ENCODE results near the gene RTL5.
"Not testable (repeated sequence)": the region's sequence is repeated elsewhere in the genome, so short reads cannot be mapped to it uniquely, and the experiment has no call there.

Gene RTL5

GRCh38 chrX:72131317-72132294 lies at the start of gene RTL5:
Gene RTL5 (minus strand): TSS chrX:72131915.
- peak within 1 kb of the TSS; percentile 51; the same call in 1 of the 2 replicates for H3K27ac ChIP-seq
- TF ChIP-seq CTCF (conservative IDR thresholded peaks at IDR 0.05), result no peak

- TF ChIP-seq CTCF (conservative IDR thresholded peaks at IDR 0.05), result no peak
- peak overlapping the region; percentile 86 for H3K27ac ChIP-seq
These were observed 48.8 kb upstream of the RTL5 start for GRCh38 chrX:72180539-72180938.

- no peak overlapping the region for H3K27ac ChIP-seq
- TF ChIP-seq CTCF (conservative IDR thresholded peaks at IDR 0.05), result no peak
These were observed 45.3 kb upstream of the RTL5 start for GRCh38 chrX:72176981-72177380.

GRCh38 chrX:72176289-72176688 lies 44.6 kb upstream of the RTL5 start:
- not testable (repeated sequence) for H3K27ac ChIP-seq

GRCh38 chrX:72169008-72169728 lies 37.5 kb upstream of the RTL5 start:
- TF ChIP-seq CTCF (conservative IDR thresholded peaks at IDR 0.05), result no peak
- H3K27ac ChIP-seq, result no peak overlapping the region

- H3K27ac ChIP-seq, result no peak overlapping the region
- TF ChIP-seq CTCF (conservative IDR thresholded peaks at IDR 0.05), result no peak
These were observed 33.8 kb upstream of the RTL5 start for GRCh38 chrX:72165551-72165950.

- H3K27ac ChIP-seq, result no peak overlapping the region
- TF ChIP-seq CTCF (conservative IDR thresholded peaks at IDR 0.05), result no peak
These were observed 28.1 kb upstream of the RTL5 start for GRCh38 chrX:72159769-72160168.
